Measurements from ENCODE around the gene IRF7. TPM values are rescaled to one million over a fixed set of nuclear protein-coding genes. Genes with fewer than 3 reads are reported as not detected.

The IRF7 gene
- total and polyA plus RNA-seq, 9 of the 15 experiments (the other 6 are each of a cell fraction or from before 2014, with no cell fraction given): 0.27 to 7.6 (median 1.8) TPM

GRCh38 chr11:565921-566509 is 49.7 kb downstream of the IRF7 start:
- intact Hi-C loops (cut with micrococcal nuclease): loop anchor here (10.0 kb wide), 1 partner anchor 229 kb away; the partner anchor contains the start of genes CEND1 and SLC25A22
- 62% methylated on average over 8 of the region's 12 CpGs for WGBS (ENCODE audit: insufficient coverage, low coverage, missing lambda C conversion rate)
- Histone ChIP-seq H3K9ac (ENCODE audit: insufficient read depth in 1 of 2, low read depth in 2 of 2, low read length in 2 of 2) (peak overlapping the region in 1 of 2 experiments; percentile 81; a peak in 2 of 4 replicates), H3K27me3 (ENCODE audit: control insufficient read depth in 2 of 2, insufficient read depth in 2 of 2, low read length in 2 of 2) (no peaks in the 10 kb centered on the region), H3K36me3 (ENCODE audit: control insufficient read depth, insufficient read depth, low read length) (peaks cover 33% of the 10 kb centered on the region; the same call in 2 of the 3 replicates), H3K4me1 (replicated peaks in 1 of 2; ENCODE audit: control insufficient read depth in 2 of 2, insufficient read depth in 2 of 2, low read length in 2 of 2) (peaks cover 30 to 74% of the 10 kb centered on the region in 2 experiments), H3K4me3 (no peak overlapping the region), H3K79me2 (ENCODE audit: control insufficient read depth, insufficient read depth, low read length) (peaks cover 45% of the 10 kb centered on the region), H3K4me2 (ENCODE audit: insufficient read depth, low read length) (peak overlapping the region; percentile 27; the same call in 1 of the 2 replicates), H4K20me1 (replicated peaks; ENCODE audit: control insufficient read depth, insufficient read depth, low read length) (0 out of 2 replicates have a peak, but pooled peaks cover 5% of the 10 kb centered on the region), H2AFZ (ENCODE audit: low read depth, low read length) (no peak overlapping the region), H3K9me1 (ENCODE audit: control insufficient read depth, insufficient read depth, low read length) (no peaks in the 10 kb centered on the region), H3K9me3 (replicated peaks; ENCODE audit: control insufficient read depth, insufficient read depth, low read depth, low read length) (no peaks in the 10 kb centered on the region), H3K27ac (ENCODE audit: extremely low read depth, low read depth, low read length) (no peak overlapping the region; the same call in 2 of the 3 replicates)
- no peak for DNase-seq (ENCODE audit: extremely low read depth in 1 of 4, low spot score in 3 of 4)
- ChIA-PET POLR2A (interaction anchor here (0.5 to 1.9 kb wide), 4 partner anchors 9 to 996 kb away, joined by 3 to 6 read pairs (median 5); no protein-coding TSS in a partner anchor), CTCF (ENCODE audit: low intra/inter-chr PET ratio) (no interaction called here)
- in situ Hi-C loops (cut with MboI): no loop called here
- FAIRE-seq: no peak
- BruUV-seq (replicated peaks): no TSS peak
- ATAC-seq: no peak
- TF ChIP-seq CTCF (IDR thresholded peaks at IDR 0.05 in 2 of 3, conservative IDR thresholded peaks at IDR 0.05 in 1 of 3; ENCODE audit: insufficient read depth in 2 of 3, low read depth in 1 of 3, low read length in 3 of 3) (0 out of 6 replicates have a peak, but pooled peaks of 1 of the 3 experiments have one; percentile 24), ZKSCAN8 (CRISPR knock-in tag; IDR thresholded peaks at IDR 0.05) (no peak), CBFA2T3 (IDR thresholded peaks at IDR 0.05) (no peak), ZNF282 (CRISPR knock-in tag; IDR thresholded peaks at IDR 0.05) (no peak), VEZF1 (CRISPR knock-in tag; IDR thresholded peaks at IDR 0.05) (no peak), ZBED1 (IDR thresholded peaks at IDR 0.05) (no peak), HSF4 (CRISPR knock-in tag; IDR thresholded peaks at IDR 0.05; ENCODE audit: borderline replicate concordance) (no peak), BCLAF1 (IDR thresholded peaks at IDR 0.05; ENCODE audit: borderline replicate concordance in 1 of 2, control insufficient read depth in 1 of 2, low read depth in 2 of 2, low read length in 1 of 2) (no peak), MYNN (IDR thresholded peaks at IDR 0.05) (peak; percentile 26; the same call in 1 of the 2 replicates), MYNN (CRISPR knock-in tag; IDR thresholded peaks at IDR 0.05) (no peak), PATZ1 (CRISPR knock-in tag; IDR thresholded peaks at IDR 0.05; ENCODE audit: borderline replicate concordance) (no peak), ZNF3 (CRISPR knock-in tag; IDR thresholded peaks at IDR 0.05) (no peak)
